ENCODE data around the gene RASEF.
"Not testable (repeated sequence)": the region's sequence is repeated elsewhere in the genome, so short reads cannot be mapped to it uniquely, and the experiment has no call there.

RASEF gene

DNA sequence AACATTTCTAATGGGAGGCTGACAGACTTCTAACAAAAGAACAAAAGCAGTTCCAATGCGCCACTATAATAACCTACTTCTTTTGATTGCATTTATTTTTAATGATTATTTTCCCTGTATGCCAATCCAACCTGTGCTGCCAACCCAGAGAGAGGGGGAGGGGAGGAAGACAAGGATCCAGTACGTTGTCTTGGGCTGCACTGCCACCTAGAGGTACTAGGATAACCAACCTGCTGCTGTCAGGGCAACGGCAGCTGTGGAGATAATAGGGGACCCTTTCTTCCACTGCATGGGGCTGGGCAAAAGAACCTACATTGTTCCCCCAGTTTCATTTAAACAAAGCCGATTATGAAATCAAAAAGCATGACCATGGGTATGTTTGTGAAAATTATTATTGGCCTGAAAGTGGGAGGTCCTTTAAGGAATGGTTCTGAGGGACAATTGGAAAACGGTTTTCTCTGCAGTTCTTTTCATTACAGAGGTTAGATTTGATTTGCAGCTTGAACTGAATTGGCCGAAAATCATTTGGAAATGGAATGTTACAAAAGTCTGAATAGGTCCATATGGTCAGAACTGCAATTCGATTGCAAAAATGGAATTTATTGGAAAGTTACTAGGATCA, 101.3 kb downstream of the RASEF start:
- Histone ChIP-seq H3K4me1 (ENCODE audit: control insufficient read depth, insufficient read depth, low read length) (no peaks in the 10 kb centered on the region), H3K4me2 (ENCODE audit: low read length) (no peak overlapping the region), H3K9ac (ENCODE audit: low read depth, low read length) (no peak overlapping the region), H3K9me3 (replicated peaks; ENCODE audit: low read length) (no peaks in the 10 kb centered on the region), H3K27me3 (ENCODE audit: control insufficient read depth, insufficient read depth, low read length) (peaks cover 14% of the 10 kb centered on the region), H3K36me3 (ENCODE audit: insufficient read depth, low read length) (no peaks in the 10 kb centered on the region), H3K4me3 (ENCODE audit: low read length) (no peak overlapping the region)

DNA sequence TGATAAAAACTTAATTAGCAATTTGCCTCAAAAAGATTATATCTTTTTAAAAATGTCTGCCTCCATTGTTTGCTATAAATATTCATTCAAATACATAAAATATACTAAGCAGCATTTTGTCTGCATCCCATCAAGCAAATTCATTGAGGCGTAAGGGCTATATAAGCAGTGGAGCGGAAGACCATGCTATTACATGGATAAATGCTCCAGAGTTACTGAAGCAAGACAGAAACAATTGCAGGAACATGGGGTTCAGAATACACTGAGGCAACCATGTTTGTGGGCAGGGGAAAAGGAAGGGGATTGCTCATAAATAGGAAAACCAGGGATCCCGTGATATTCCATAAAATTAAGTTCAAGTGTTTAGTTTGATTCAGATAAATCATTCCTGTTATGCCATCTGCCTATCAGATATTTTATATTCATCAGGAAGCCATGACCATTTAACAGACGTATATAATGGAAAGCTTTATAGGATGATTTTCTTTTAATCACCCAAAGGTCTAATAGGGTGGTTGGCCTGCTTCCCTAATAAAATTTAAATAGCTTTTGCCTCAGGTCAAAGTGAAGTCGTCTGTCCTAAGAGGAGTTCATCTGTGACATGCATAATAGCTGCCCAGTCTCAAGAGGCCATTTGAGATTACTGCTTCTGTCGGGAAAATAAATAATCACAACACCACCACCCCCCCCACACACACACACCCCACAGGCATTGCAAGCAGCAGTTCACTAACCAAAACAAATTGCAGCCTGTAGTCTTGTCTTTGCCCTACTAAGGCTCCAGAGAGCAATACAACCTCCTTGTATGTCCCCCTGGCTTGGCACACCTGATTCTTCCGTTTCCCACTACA, 105.2 kb downstream of the RASEF start:
- Histone ChIP-seq H3K4me2 (ENCODE audit: low read length) (no peak overlapping the region), H3K9ac (ENCODE audit: low read depth, low read length) (no peak overlapping the region), H3K27me3 (ENCODE audit: control insufficient read depth, insufficient read depth, low read length) (peaks cover 5% of the 10 kb centered on the region), H3K9me3 (replicated peaks; ENCODE audit: low read length) (no peaks in the 10 kb centered on the region), H3K36me3 (ENCODE audit: insufficient read depth, low read length) (no peaks in the 10 kb centered on the region), H3K4me3 (ENCODE audit: low read length) (no peak overlapping the region), H3K4me1 (ENCODE audit: control insufficient read depth, insufficient read depth, low read length) (no peaks in the 10 kb centered on the region)

DNA sequence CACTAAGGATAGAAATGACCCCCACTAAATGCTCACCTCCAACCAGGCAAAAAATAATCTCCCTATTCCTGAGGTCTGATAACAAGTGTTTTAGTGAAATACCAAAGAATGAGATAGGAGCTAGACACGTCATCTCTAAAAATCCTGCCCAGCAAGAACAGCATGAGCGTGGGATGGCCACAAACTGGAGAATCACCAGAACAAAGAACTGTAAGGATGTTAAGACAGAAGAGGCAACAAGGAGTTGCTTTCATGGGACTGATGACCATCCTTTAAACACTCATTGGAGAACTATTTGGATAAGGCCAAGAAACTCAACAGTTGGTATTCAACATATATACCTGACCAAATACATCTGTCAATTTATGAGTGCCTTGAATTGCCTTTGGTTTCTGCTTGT, 113.7 kb downstream of the RASEF start:
- H3K36me3 ChIP-seq (ENCODE audit: insufficient read depth, low read length): no peaks in the 10 kb centered on the region
- no peak overlapping the region for H3K9ac ChIP-seq (ENCODE audit: low read depth, low read length)
- no peaks in the 10 kb centered on the region for H3K9me3 ChIP-seq (replicated peaks; ENCODE audit: low read length)
- H3K4me3 ChIP-seq (ENCODE audit: low read length): no peak overlapping the region
- no peaks in the 10 kb centered on the region for H3K4me1 ChIP-seq (ENCODE audit: control insufficient read depth, insufficient read depth, low read length)
- peaks cover 3% of the 10 kb centered on the region for H3K27me3 ChIP-seq (ENCODE audit: control insufficient read depth, insufficient read depth, low read length)
- no peak overlapping the region for H3K4me2 ChIP-seq (ENCODE audit: low read length)

DNA sequence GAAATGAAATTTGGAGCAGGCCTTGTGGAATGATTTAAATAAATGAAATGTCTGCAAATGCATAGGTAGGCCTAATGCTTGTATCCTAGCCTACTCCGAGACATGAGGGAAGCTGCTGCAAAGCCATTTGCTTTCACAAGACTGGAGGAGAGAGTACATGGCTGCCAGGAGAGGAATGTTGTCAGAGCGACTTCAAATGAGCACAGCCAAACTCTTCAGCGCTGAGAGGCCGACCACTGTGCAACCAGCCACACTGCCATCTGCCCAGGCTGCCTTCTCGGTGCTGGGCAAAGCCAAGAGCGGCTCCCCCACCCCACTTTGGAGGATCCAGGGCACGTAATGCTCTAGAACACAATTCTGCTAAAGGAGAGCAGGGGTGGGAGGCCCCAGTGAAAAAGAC, 122.6 kb downstream of the RASEF start:
- Histone ChIP-seq H3K9me3 (replicated peaks; ENCODE audit: low read length) (no peaks in the 10 kb centered on the region), H3K27me3 (ENCODE audit: control insufficient read depth, insufficient read depth, low read length) (no peaks in the 10 kb centered on the region), H3K9ac (ENCODE audit: low read depth, low read length) (no peak overlapping the region), H3K4me3 (ENCODE audit: low read length) (no peak overlapping the region), H3K4me1 (ENCODE audit: control insufficient read depth, insufficient read depth, low read length) (peaks cover under 1% of the 10 kb centered on the region), H3K36me3 (ENCODE audit: insufficient read depth, low read length) (no peaks in the 10 kb centered on the region), H3K4me2 (ENCODE audit: low read length) (no peak overlapping the region)

DNA sequence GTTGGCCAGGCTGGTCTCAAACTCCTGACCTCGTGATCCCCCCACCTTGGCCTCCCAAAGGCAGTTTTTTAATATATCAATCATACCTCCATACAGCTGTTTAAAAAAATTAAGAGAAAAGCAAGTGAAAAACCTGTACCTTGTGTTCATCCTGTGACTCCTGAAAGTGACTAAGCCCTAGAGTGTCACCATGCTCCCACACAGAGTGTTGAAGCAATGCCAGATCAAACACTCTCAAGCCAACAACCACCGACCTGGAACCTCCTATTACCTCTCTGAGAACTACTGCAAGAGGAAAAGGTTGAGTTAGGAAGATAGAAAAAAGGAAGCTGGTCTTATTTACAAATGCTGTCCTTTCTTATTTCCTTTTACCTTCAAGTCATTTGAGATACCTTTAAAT, 123.5 kb downstream of the RASEF start:
- Histone ChIP-seq H3K27me3 (ENCODE audit: control insufficient read depth, insufficient read depth, low read length) (no peaks in the 10 kb centered on the region), H3K4me1 (ENCODE audit: control insufficient read depth, insufficient read depth, low read length) (peaks cover 10% of the 10 kb centered on the region), H3K9me3 (replicated peaks; ENCODE audit: low read length) (no peaks in the 10 kb centered on the region), H3K36me3 (ENCODE audit: insufficient read depth, low read length) (no peaks in the 10 kb centered on the region), H3K4me2 (ENCODE audit: low read length) (no peak overlapping the region), H3K4me3 (ENCODE audit: low read length) (no peak overlapping the region), H3K9ac (ENCODE audit: low read depth, low read length) (no peak overlapping the region)

- Histone ChIP-seq H3K27me3 (ENCODE audit: control insufficient read depth, insufficient read depth, low read length) (no peaks in the 10 kb centered on the region), H3K9ac (ENCODE audit: low read depth, low read length) (no peak overlapping the region), H3K4me3 (ENCODE audit: low read length) (no peak overlapping the region), H3K4me1 (ENCODE audit: control insufficient read depth, insufficient read depth, low read length) (peaks cover 11% of the 10 kb centered on the region), H3K9me3 (replicated peaks; ENCODE audit: low read length) (no peaks in the 10 kb centered on the region), H3K36me3 (ENCODE audit: insufficient read depth, low read length) (no peaks in the 10 kb centered on the region), H3K4me2 (ENCODE audit: low read length) (no peak overlapping the region)
These were observed 124.3 kb downstream of the RASEF start for GRCh38 chr9:82938426-82939218.

DNA sequence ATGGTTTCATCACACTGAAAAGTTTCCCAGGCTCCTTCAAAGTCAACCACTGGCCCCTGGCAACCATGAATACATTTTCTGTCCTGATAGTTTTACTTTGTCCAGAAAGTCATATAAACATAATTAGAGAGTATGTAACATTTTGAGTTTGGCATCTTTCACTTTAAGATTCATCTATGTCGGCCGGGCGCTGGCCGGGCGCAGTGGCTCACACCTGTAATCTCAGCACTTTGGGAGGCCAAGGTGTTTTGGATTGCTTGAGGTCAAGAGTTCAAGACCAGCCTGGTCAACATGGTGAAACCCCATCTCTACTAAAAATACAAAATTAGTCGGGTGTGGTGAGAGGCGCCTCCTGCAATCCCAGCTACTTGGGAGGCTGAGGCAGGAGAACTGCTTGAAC, 126.4 kb downstream of the RASEF start:
- H3K4me2 ChIP-seq (ENCODE audit: low read length); H3K9me3 ChIP-seq (replicated peaks; ENCODE audit: low read length); H3K36me3 ChIP-seq (ENCODE audit: insufficient read depth, low read length); H3K4me3 ChIP-seq (ENCODE audit: low read length); H3K9ac ChIP-seq (ENCODE audit: low read depth, low read length); H3K27me3 ChIP-seq (ENCODE audit: control insufficient read depth, insufficient read depth, low read length): not testable (repeated sequence)
- H3K4me1 ChIP-seq (ENCODE audit: control insufficient read depth, insufficient read depth, low read length): peaks cover 11% of the 10 kb centered on the region

DNA sequence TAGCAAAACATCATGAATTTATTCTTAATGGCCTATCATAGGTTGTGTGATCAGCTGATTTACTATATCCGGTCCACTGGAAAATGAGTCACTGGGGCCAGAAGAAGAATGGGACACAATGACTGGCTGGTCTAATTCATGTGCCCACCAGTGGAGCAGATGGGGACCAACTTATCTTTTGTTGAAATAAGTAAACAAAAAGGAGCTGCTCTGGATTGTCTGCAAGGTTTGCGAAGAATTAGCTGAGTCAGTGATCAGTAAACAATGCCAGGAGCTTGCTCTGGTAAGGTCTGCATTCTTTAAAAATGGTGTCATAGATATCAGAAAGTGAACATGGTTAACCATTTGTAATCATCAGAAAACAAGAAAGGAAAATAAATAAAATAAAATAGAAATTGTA, 128.0 kb downstream of the RASEF start:
- Histone ChIP-seq H3K4me2 (ENCODE audit: low read length) (no peak overlapping the region), H3K9me3 (replicated peaks; ENCODE audit: low read length) (no peaks in the 10 kb centered on the region), H3K9ac (ENCODE audit: low read depth, low read length) (no peak overlapping the region), H3K4me3 (ENCODE audit: low read length) (no peak overlapping the region), H3K4me1 (ENCODE audit: control insufficient read depth, insufficient read depth, low read length) (peaks cover 11% of the 10 kb centered on the region), H3K27me3 (ENCODE audit: control insufficient read depth, insufficient read depth, low read length) (no peaks in the 10 kb centered on the region), H3K36me3 (ENCODE audit: insufficient read depth, low read length) (no peaks in the 10 kb centered on the region)

- H3K27me3 ChIP-seq (ENCODE audit: control insufficient read depth, insufficient read depth, low read length); H3K9me3 ChIP-seq (replicated peaks; ENCODE audit: low read length); H3K36me3 ChIP-seq (ENCODE audit: insufficient read depth, low read length); H3K4me2 ChIP-seq (ENCODE audit: low read length); H3K4me3 ChIP-seq (ENCODE audit: low read length); H3K9ac ChIP-seq (ENCODE audit: low read depth, low read length): not testable (repeated sequence)
- H3K4me1 ChIP-seq (ENCODE audit: control insufficient read depth, insufficient read depth, low read length): peaks cover 11% of the 10 kb centered on the region
These were observed 128.9 kb downstream of the RASEF start for GRCh38 chr9:82934025-82934424.

- H3K4me2 ChIP-seq (ENCODE audit: low read length): no peak overlapping the region
- H3K27me3 ChIP-seq (ENCODE audit: control insufficient read depth, insufficient read depth, low read length): no peaks in the 10 kb centered on the region
- no peaks in the 10 kb centered on the region for H3K36me3 ChIP-seq (ENCODE audit: insufficient read depth, low read length)
- no peak overlapping the region for H3K4me3 ChIP-seq (ENCODE audit: low read length)
- H3K9ac ChIP-seq (ENCODE audit: low read depth, low read length): no peak overlapping the region
- no peaks in the 10 kb centered on the region for H3K9me3 ChIP-seq (replicated peaks; ENCODE audit: low read length)
- H3K4me1 ChIP-seq (ENCODE audit: control insufficient read depth, insufficient read depth, low read length): peaks cover 7% of the 10 kb centered on the region
These were observed 132.8 kb downstream of the RASEF start for GRCh38 chr9:82930116-82930515.

All from skeletal muscle satellite cell (primary cell).